ENCODE measurements around the gene CTSS. TPM values are rescaled to one million over a fixed set of nuclear protein-coding genes. Genes with fewer than 3 reads are reported as not detected.
A peak's percentile ranks its signal among the peaks of the same experiment; 100 is the strongest.

The CTSS gene
- total and polyA plus RNA-seq, 8 donors: 5.8 to 194 (median 44.3) TPM

- WGBS, 5 donors: 85 to 94% (median 91%) methylated on average over 2 of the region's 2 CpGs
- H3K4me3 ChIP-seq: no peak overlapping the region
- no peaks in the 10 kb centered on the region for H3K4me1 ChIP-seq
- intact Hi-C loops (cut with DNase I; ENCODE audit: low total_unique reads): no loop called here
- TF ChIP-seq POLR2AphosphoS5 (IDR thresholded peaks at IDR 0.05): no peak
- no peak for TF ChIP-seq POLR2A (IDR thresholded peaks at IDR 0.05)
- no peak overlapping the region for H3K27ac ChIP-seq
- no peaks in the 10 kb centered on the region for H3K36me3 ChIP-seq
- H3K27me3 ChIP-seq: no peaks in the 10 kb centered on the region
- no peaks in the 10 kb centered on the region for H3K9me3 ChIP-seq
- no peak for DNase-seq
Observed at GRCh38 chr1:150708595-150708994, 57.0 kb downstream of the CTSS start.

GRCh38 chr1:150706091-150706490 lies 59.5 kb downstream of the CTSS start:
- DNase-seq: no peak
- Histone ChIP-seq H3K27me3 (no peaks in the 10 kb centered on the region), H3K27ac (no peak overlapping the region), H3K9me3 (no peaks in the 10 kb centered on the region), H3K4me1 (no peaks in the 10 kb centered on the region), H3K4me3 (no peak overlapping the region), H3K36me3 (no peaks in the 10 kb centered on the region)
- intact Hi-C loops (cut with DNase I; ENCODE audit: low total_unique reads): no loop called here
- WGBS, 5 donors: 75 to 94% (median 81%) methylated on average over 1 of the region's 1 CpG
- TF ChIP-seq EP300 (IDR thresholded peaks at IDR 0.05): no peak
- no peak for TF ChIP-seq POLR2A (IDR thresholded peaks at IDR 0.05)
- TF ChIP-seq, protein P1, sequence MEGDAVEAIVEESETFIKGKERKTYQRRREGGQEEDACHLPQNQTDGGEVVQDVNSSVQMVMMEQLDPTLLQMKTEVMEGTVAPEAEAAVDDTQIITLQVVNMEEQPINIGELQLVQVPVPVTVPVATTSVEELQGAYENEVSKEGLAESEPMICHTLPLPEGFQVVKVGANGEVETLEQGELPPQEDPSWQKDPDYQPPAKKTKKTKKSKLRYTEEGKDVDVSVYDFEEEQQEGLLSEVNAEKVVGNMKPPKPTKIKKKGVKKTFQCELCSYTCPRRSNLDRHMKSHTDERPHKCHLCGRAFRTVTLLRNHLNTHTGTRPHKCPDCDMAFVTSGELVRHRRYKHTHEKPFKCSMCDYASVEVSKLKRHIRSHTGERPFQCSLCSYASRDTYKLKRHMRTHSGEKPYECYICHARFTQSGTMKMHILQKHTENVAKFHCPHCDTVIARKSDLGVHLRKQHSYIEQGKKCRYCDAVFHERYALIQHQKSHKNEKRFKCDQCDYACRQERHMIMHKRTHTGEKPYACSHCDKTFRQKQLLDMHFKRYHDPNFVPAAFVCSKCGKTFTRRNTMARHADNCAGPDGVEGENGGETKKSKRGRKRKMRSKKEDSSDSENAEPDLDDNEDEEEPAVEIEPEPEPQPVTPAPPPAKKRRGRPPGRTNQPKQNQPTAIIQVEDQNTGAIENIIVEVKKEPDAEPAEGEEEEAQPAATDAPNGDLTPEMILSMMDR (IDR thresholded peaks at IDR 0.05): no peak
- no peak for TF ChIP-seq POLR2AphosphoS5 (IDR thresholded peaks at IDR 0.05)

DNA sequence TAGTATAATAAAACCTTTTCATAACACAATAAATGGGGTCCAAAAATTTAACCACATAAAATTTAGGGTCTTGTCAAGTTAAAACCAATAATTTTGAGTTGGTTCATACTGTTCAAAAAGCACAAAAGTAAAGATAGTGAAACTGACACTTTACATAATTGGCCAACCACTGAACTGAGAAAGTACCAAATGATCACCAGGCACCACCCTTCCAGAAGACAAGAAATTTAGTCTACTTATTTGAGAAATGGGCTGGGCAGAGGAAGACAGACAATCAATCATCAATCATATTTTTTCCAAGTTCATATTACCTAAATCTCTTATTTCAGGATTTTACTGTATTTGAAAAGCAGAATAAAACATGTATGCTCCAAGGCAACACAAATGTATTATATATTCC lies 62.2 kb downstream of the CTSS start:
- TF ChIP-seq POLR2A (IDR thresholded peaks at IDR 0.05): no peak
- no peak for TF ChIP-seq EP300 (IDR thresholded peaks at IDR 0.05)
- no peak for TF ChIP-seq POLR2AphosphoS5 (IDR thresholded peaks at IDR 0.05)
- Histone ChIP-seq H3K27me3 (no peaks in the 10 kb centered on the region), H3K27ac (no peak overlapping the region), H3K4me3 (no peak overlapping the region), H3K36me3 (no peaks in the 10 kb centered on the region), H3K4me1 (no peaks in the 10 kb centered on the region), H3K9me3 (no peaks in the 10 kb centered on the region)
- DNase-seq: no peak
- intact Hi-C loops (cut with DNase I; ENCODE audit: low total_unique reads): no loop called here

- Histone ChIP-seq H3K4me3 (peak within 1 kb of the TSS; percentile 60 to 68 (median 66)), H3K9me3 (no peaks in the 10 kb centered on the region), H3K4me1 (peaks cover 0 to 47% (median 25%) of the 10 kb centered on the region in 4 donors), H3K36me3 (peaks cover 10 to 29% (median 27%) of the 10 kb centered on the region in 4 donors), H3K27me3 (no peaks in the 10 kb centered on the region), H3K27ac (peak within 1 kb of the TSS; percentile 82 to 90 (median 87))
- DNase-seq: peak; percentile 93 to 99
- intact Hi-C loops (cut with DNase I; ENCODE audit: low total_unique reads): no loop called here
- TF ChIP-seq, protein P1 (IDR thresholded peaks at IDR 0.05): no peak
- TF ChIP-seq POLR2A (IDR thresholded peaks at IDR 0.05) (peak in 1 of 4 donors; percentile 48), EP300 (IDR thresholded peaks at IDR 0.05) (no peak), POLR2AphosphoS5 (IDR thresholded peaks at IDR 0.05) (peak; percentile 46 to 93 (median 91))
- 0 to 2% (median 1%) methylated on average over 18 of the region's 18 CpGs for WGBS, 5 donors
Observed at GRCh38 chr1:150696995-150697927, 68.3 kb downstream of the CTSS start, which contains the start of gene GOLPH3L. Gene GOLPH3L (minus strand): TSS chr1:150697154. CDS start chr1:150694838, 2,316 bp downstream.

- DNase-seq: peak in 1 of 2 donors; percentile 34
- intact Hi-C loops (cut with DNase I; ENCODE audit: low total_unique reads): no loop called here
- Histone ChIP-seq H3K27ac (peak overlapping the region; percentile 82 to 90 (median 87)), H3K4me3 (peak overlapping the region; percentile 60 to 68 (median 66)), H3K4me1 (peaks cover 0 to 51% (median 26%) of the 10 kb centered on the region in 4 donors), H3K27me3 (no peaks in the 10 kb centered on the region), H3K9me3 (no peaks in the 10 kb centered on the region), H3K36me3 (peaks cover 10 to 36% (median 32%) of the 10 kb centered on the region in 4 donors)
- WGBS, 5 donors: 1 to 2% (median 1%) methylated on average over 6 of the region's 6 CpGs
- TF ChIP-seq EP300 (IDR thresholded peaks at IDR 0.05) (no peak), POLR2A (IDR thresholded peaks at IDR 0.05) (no peak), POLR2AphosphoS5 (IDR thresholded peaks at IDR 0.05) (no peak)
- TF ChIP-seq, protein P1 (IDR thresholded peaks at IDR 0.05): no peak
Observed at GRCh38 chr1:150696590-150696989, 69.0 kb downstream of the CTSS start.
